H1 (cell line): ENCODE results near the gene SLC25A21. TPM values are rescaled to one million over a fixed set of nuclear protein-coding genes. Genes with fewer than 3 reads are reported as not detected.

Experiments used
- SIX5 ChIP-seq: IDR thresholded peaks from 2 replicates; pipeline ENCODE4 v1.6.1; 2011; ENCODE audit warnings: mild to moderate bottlenecking, low read depth, low read length
- YY1 ChIP-seq: IDR thresholded peaks from 2 replicates; pipeline ENCODE4 v1.6.1; 2011; ENCODE audit warnings: low read depth, mild to moderate bottlenecking, low read length
- polyA plus RNA-seq, 7 experiments: library from polyadenylated mRNA; depleted of rRNA in 3 of 7; stranded (reverse) in 5 of 7; unstranded in 2 of 7; fragments of >200 nt in 5 of 7; fragments of 200-250 nt in 2 of 7; gene quantifications; 1 replicate in 5 of 7; 2 replicates in 1 of 7; 4 replicates in 1 of 7; pipeline versions ENCODE4 v1.2.1 to v1.2.3, GENCODE V29; 2011 to 2013; ENCODE audit warnings: missing spikeins in 2 of 7, mixed read lengths in 2 of 7
- total RNA-seq: library from RNA; stranded (reverse); fragmentation: NEBNext Ultra II Directional; extraction: Animal tissue kit (Norgen Biotek cat#: 25700); gene quantifications from 2 replicates; pipeline ENCODE4 v1.2.1, GENCODE V29; 2021
- TF ChIP-seq, protein P1 (sequence below): IDR thresholded peaks from 2 replicates; pipeline ENCODE4 v1.6.1; 2012; ENCODE audit warnings: inconsistent platforms

Gene SLC25A21
- total and polyA plus RNA-seq, 2 of the 8 experiments (the other 6 are each of a cell fraction or from before 2014, with no cell fraction given): 6.9 to 15.7 TPM

DNA sequence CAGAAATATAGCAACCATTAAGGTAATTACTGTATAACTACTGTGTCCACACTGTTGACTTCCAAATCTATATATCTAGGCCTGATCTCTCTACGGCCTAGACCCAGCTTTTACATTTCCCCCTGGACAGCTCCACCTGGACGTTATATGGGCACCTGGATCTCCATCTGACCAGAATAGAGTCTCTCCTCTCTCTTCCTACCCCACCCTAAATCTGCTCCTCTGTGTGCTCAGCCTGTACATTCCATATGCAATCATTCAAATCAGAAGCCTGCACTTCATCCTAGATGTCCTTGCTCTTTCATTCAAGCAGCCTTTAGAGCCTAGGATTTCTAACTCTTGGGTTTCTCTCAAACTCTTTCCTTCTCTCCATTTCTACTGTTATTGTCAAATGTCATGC lies 255.7 kb downstream of the SLC25A21 start (continued):
- TF ChIP-seq, protein P1, sequence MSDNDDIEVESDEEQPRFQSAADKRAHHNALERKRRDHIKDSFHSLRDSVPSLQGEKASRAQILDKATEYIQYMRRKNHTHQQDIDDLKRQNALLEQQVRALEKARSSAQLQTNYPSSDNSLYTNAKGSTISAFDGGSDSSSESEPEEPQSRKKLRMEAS: no peak
- TF ChIP-seq SIX5: no peak
- no peak for TF ChIP-seq YY1
